ENCODE data around the gene FBL.
A peak's percentile ranks its signal among the peaks of the same experiment; 100 is the strongest.

The FBL gene

GRCh38 chr19:39840492-39840891 is 5.7 kb downstream of the FBL start:
- no peak for DNase-seq

- DNase-seq, result no peak
Measured at GRCh38 chr19:39839678-39840327, 6.4 kb downstream of the FBL start.

- no peak for DNase-seq
Measured at GRCh38 chr19:39838569-39838968, 7.6 kb downstream of the FBL start.

GRCh38 chr19:39837978-39838377 is 8.2 kb downstream of the FBL start:
- no peak for DNase-seq

GRCh38 chr19:39834287-39834841 is 11.8 kb downstream of the FBL start:
- peak in 1 of 2 experiments; percentile 16 for DNase-seq

- peak; percentile 91 to 94 for DNase-seq
Measured at GRCh38 chr19:39833464-39834286, 12.5 kb downstream of the FBL start, which contains the start of gene DYRK1B. Gene DYRK1B (minus strand): TSS chr19:39834162. CDS start chr19:39831867, 2,295 bp downstream.

- DNase-seq, result no peak
Measured at GRCh38 chr19:39833160-39833463, 13.1 kb downstream of the FBL start.

- no peak for DNase-seq
Measured at GRCh38 chr19:39832341-39833083, 13.7 kb downstream of the FBL start.

- no peak for DNase-seq
Measured at GRCh38 chr19:39831679-39832078, 14.5 kb downstream of the FBL start.

GRCh38 chr19:39830847-39831246 is 15.3 kb downstream of the FBL start:
- DNase-seq, result no peak

- no peak for DNase-seq
Measured at GRCh38 chr19:39830406-39830805, 15.8 kb downstream of the FBL start.

GRCh38 chr19:39829702-39830275 is 16.4 kb downstream of the FBL start:
- no peak for DNase-seq

- DNase-seq, result no peak
Measured at GRCh38 chr19:39828654-39829032, 17.5 kb downstream of the FBL start.

GRCh38 chr19:39828015-39828653 is 18.0 kb downstream of the FBL start:
- no peak for DNase-seq

- DNase-seq, result no peak
Measured at GRCh38 chr19:39827216-39827615, 19.0 kb downstream of the FBL start.

- DNase-seq, result no peak
Measured at GRCh38 chr19:39826311-39826945, 19.8 kb downstream of the FBL start.

GRCh38 chr19:39825531-39826076 is 20.6 kb downstream of the FBL start:
- no peak for DNase-seq

GRCh38 chr19:39825093-39825463 is 21.1 kb downstream of the FBL start:
- no peak for DNase-seq

GRCh38 chr19:39824143-39825092 is 21.8 kb downstream of the FBL start:
- peak; percentile 82 to 92 for DNase-seq

- DNase-seq, result no peak
Measured at GRCh38 chr19:39823686-39824085, 22.5 kb downstream of the FBL start.

GRCh38 chr19:39820696-39821095 is 25.5 kb downstream of the FBL start:
- no peak for DNase-seq

Data from NCI-H446 (cell line).